SK-N-SH (cell line): ENCODE data around the gene ATP13A3. TPM values are rescaled to one million over a fixed set of nuclear protein-coding genes. Genes with fewer than 3 reads are reported as not detected.

Source experiments
- CTCF ChIA-PET: fragments of 300-600, 350-600 bp; formaldehyde crosslinking; extraction: SDS; loops from one replicate; lab custom pipeline; 2021; lab: Yijun Ruan, JAX
- POLR2A ChIA-PET: fragments of 350-600 bp; sonication (Branson Sonifier 250); formaldehyde crosslinking; extraction: SDS; loops from one replicate; lab custom pipeline; 2020; ENCODE audit warnings: antibody characterized with exemption, inconsistent platforms; lab: Yijun Ruan, JAX
- DNase-seq: peaks from one replicate; pipeline ENCODE4 v3.0.0; 2012
- H2AFZ ChIP-seq: fragments of 200-600 bp; sonication (generic); 2 replicates; pipeline ENCODE4 v1.8.1; 2016; ENCODE audit warnings: antibody characterized with exemption, mild to moderate bottlenecking, low read depth
- H3F3A ChIP-seq: fragments of 200-600 bp; sonication (generic); replicated peaks from 2 replicates; pipeline ENCODE3; 2016; ENCODE audit warnings: antibody characterized with exemption, mild to moderate bottlenecking; ENCODE audit not compliant: insufficient read depth
- H3K27ac ChIP-seq, 2 experiments: fragments of 200-500 bp in 1 of 2; fragments of 200-600 bp in 1 of 2; sonication (Bioruptor generic) in 1 of 2; sonication (generic), shearing (Covaris generic) in 1 of 2; 2 replicates each; pipeline versions ENCODE4 v1.5.1 to v1.6.1; 2014 to 2016; ENCODE audit warnings: low read depth in 2 of 2, inconsistent platforms in 1 of 2, low read length in 1 of 2, mild to moderate bottlenecking in 1 of 2, mixed read lengths in 1 of 2
- H3K27me3 ChIP-seq: fragments of 200-600 bp; sonication (generic), shearing (Covaris generic); 2 replicates; pipeline ENCODE4 v1.6.1; 2016; ENCODE audit warnings: mixed run types; ENCODE audit not compliant: insufficient read depth
- H3K36me3 ChIP-seq, 2 experiments: fragments of 200-500 bp in 1 of 2; fragments of 200-600 bp in 1 of 2; sonication (Bioruptor generic) in 1 of 2; sonication (generic) in 1 of 2; replicated peaks in 1 of 2; 2 replicates each; pipeline versions ENCODE3 to v1.5.1; 2014 to 2016; ENCODE audit warnings: low read length in 1 of 2, mild to moderate bottlenecking in 1 of 2; ENCODE audit not compliant: insufficient read depth in 2 of 2, control insufficient read depth in 1 of 2
- H3K4me1 ChIP-seq, 2 experiments: fragments of 200-500 bp in 1 of 2; fragments of 200-600 bp in 1 of 2; sonication (Bioruptor generic) in 1 of 2; sonication (generic), shearing (Covaris generic) in 1 of 2; 2 replicates each; pipeline versions ENCODE4 v1.5.1 to v1.6.1; 2014 to 2016; ENCODE audit warnings: low read depth in 1 of 2, low read length in 1 of 2, mixed run types in 1 of 2; ENCODE audit not compliant: insufficient read depth in 2 of 2, control insufficient read depth in 1 of 2
- H3K4me2 ChIP-seq: fragments of 200-600 bp; sonication (generic), shearing (Covaris generic); 2 replicates; pipeline ENCODE4 v1.6.1; 2017; ENCODE audit warnings: mixed run types
- H3K4me3 ChIP-seq, 2 experiments: fragments of 200-500 bp in 1 of 2; fragments of 200-600 bp in 1 of 2; sonication (Bioruptor generic) in 1 of 2; sonication (generic), shearing (Covaris generic) in 1 of 2; 2 replicates each; pipeline versions ENCODE4 v1.5.1 to v1.8.1; 2014 to 2016; ENCODE audit warnings: low read depth in 2 of 2, inconsistent platforms in 1 of 2, low read length in 1 of 2, mild to moderate bottlenecking in 1 of 2, mixed read lengths in 1 of 2, moderate library complexity in 1 of 2
- H3K79me2 ChIP-seq: fragments of 200-600 bp; sonication (generic); 2 replicates; pipeline ENCODE4 v1.8.1; 2017; ENCODE audit warnings: mild to moderate bottlenecking; ENCODE audit not compliant: insufficient read depth
- H3K9ac ChIP-seq: fragments of 200-600 bp; sonication (generic); 2 replicates; pipeline ENCODE4 v1.6.1; 2017; ENCODE audit warnings: mixed run types
- H3K9me2 ChIP-seq: fragments of 200-600 bp; sonication (generic); 2 replicates; pipeline ENCODE4 v1.6.1; 2017; ENCODE audit warnings: mixed run types
- H3K9me3 ChIP-seq: fragments of 200-600 bp; sonication (generic); 2 replicates; pipeline ENCODE4 v1.6.1; 2017; ENCODE audit warnings: mixed run types, mild to moderate bottlenecking, moderate library complexity
- H4K20me1 ChIP-seq: fragments of 200-600 bp; sonication (generic); 2 replicates; pipeline ENCODE4 v1.6.1; 2017; ENCODE audit warnings: mild to moderate bottlenecking, mixed run types; ENCODE audit not compliant: insufficient read depth
- FOSL2 ChIP-seq: IDR thresholded peaks from 2 replicates; pipeline ENCODE4 v1.4.0; 2012; ENCODE audit warnings: low read depth, mild to moderate bottlenecking, moderate library complexity, borderline replicate concordance
- GABPA ChIP-seq: IDR thresholded peaks from 2 replicates; pipeline ENCODE4 v1.4.0; 2012; ENCODE audit warnings: low read depth, mild to moderate bottlenecking
- NFIC ChIP-seq: IDR thresholded peaks from 2 replicates; pipeline ENCODE4 v1.4.0; 2012; ENCODE audit warnings: borderline replicate concordance
- RFX5 ChIP-seq: IDR thresholded peaks from 2 replicates; pipeline ENCODE4 v1.6.1; 2012; ENCODE audit warnings: mild to moderate bottlenecking, improper control_type of control experiment, low read length
- RXRA ChIP-seq: IDR thresholded peaks from 2 replicates; pipeline ENCODE4 v1.4.0; 2012; ENCODE audit warnings: low read depth, mild to moderate bottlenecking, borderline replicate concordance
- SMC3 ChIP-seq: IDR thresholded peaks from 2 replicates; pipeline ENCODE4 v1.6.1; 2012; ENCODE audit warnings: low read depth, low read length, improper control_type of control experiment
- TAF1 ChIP-seq: IDR thresholded peaks from 2 replicates; pipeline ENCODE4 v1.6.1; 2012; ENCODE audit warnings: low read depth, mild to moderate bottlenecking, low read length, moderate library complexity, borderline replicate concordance
- TEAD4 ChIP-seq: IDR thresholded peaks from 2 replicates; pipeline ENCODE4 v1.4.0; 2012; ENCODE audit warnings: mild to moderate bottlenecking, borderline replicate concordance; ENCODE audit not compliant: insufficient read depth
- YY1 ChIP-seq: IDR thresholded peaks from 2 replicates; pipeline ENCODE4 v1.4.0; 2012; ENCODE audit warnings: low read depth, mild to moderate bottlenecking
- WGBS: methylation state at CpG from one replicate; pipeline ENCODE4 v1.1.6; 2017; ENCODE audit warnings: low lambda C conversion rate; 5-methylcytosine and 5-hydroxymethylcytosine counted together
- polyA plus RNA-seq, 3 experiments: library from polyadenylated mRNA; depleted of rRNA; stranded (reverse); fragments of >200 nt; gene quantifications; 2 replicates each; pipeline ENCODE4 v1.2.3, GENCODE V29; 2012
- small RNA-seq, 7 experiments: library from RNA; depleted of rRNA; stranded (forward); fragments of <200 nt; gene quantifications; one replicate each; pipeline ENCODE3, GENCODE V24; 2012
- TF ChIP-seq, protein P1 (sequence below): fragments of 150-350 bp; IDR thresholded peaks from 2 replicates; pipeline ENCODE4 v1.6.1; 2016; ENCODE audit warnings: mild to moderate bottlenecking, low read depth, low read length
- TF ChIP-seq, protein P2 (sequence below): fragments of 150-350 bp; IDR thresholded peaks from 2 replicates; pipeline ENCODE4 v1.6.1; 2017; ENCODE audit warnings: antibody characterized with exemption, low read length, low read depth, borderline replicate concordance
- TF ChIP-seq, protein P3 (sequence below): IDR thresholded peaks from 2 replicates; pipeline ENCODE4 v1.4.0; 2012; ENCODE audit warnings: low read depth, borderline replicate concordance

Gene ATP13A3
- polyA plus RNA-seq, 1 of the 3 experiments (the other 2 are of a cell fraction), result 48.2 TPM

DNA sequence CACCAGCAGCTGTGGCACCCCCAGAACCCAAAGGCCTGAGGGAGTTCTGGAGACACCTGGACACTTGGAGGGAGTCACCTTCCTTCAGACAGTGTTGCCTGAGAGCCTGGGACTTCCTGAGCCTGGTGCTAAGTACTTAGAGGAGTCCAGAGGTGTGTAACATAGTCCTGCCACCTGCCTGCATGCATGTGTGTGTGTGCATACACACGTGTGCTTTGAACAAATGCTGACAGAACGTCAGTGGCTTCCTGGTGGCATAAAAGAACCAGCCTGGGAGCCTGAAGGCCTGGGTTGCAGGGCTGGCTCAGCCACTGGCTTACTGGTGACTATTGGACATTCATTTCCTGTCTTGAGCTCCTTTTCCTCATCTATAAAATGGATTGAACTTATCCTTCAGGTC lies 132.5 kb downstream of the ATP13A3 start:
- DNase-seq, result no peak
- Histone ChIP-seq H3K79me2 (no peaks in the 10 kb centered on the region), H3K4me1 (peaks cover 4 to 5% of the 10 kb centered on the region in 2 experiments; a peak in 2 of 4 replicates), H3K9ac (no peak overlapping the region), H3K27ac (no peak overlapping the region), H3K27me3 (peaks cover 16% of the 10 kb centered on the region; the same call in 1 of the 2 replicates), H3F3A (peaks cover 6% of the 10 kb centered on the region), H3K4me3 (no peak overlapping the region), H2AFZ (no peak overlapping the region), H3K4me2 (no peak overlapping the region), H3K36me3 (no peaks in the 10 kb centered on the region), H3K9me2 (no peaks in the 10 kb centered on the region), H3K9me3 (no peaks in the 10 kb centered on the region), H4K20me1 (no peaks in the 10 kb centered on the region)
- CTCF ChIA-PET, result interaction anchor here (5.5 kb wide), 1 partner anchor 9 kb away, joined by 39 read pairs; no protein-coding TSS in a partner anchor
- WGBS, result 67% methylated on average over 2 of the region's 2 CpGs
- TF ChIP-seq, protein P1, sequence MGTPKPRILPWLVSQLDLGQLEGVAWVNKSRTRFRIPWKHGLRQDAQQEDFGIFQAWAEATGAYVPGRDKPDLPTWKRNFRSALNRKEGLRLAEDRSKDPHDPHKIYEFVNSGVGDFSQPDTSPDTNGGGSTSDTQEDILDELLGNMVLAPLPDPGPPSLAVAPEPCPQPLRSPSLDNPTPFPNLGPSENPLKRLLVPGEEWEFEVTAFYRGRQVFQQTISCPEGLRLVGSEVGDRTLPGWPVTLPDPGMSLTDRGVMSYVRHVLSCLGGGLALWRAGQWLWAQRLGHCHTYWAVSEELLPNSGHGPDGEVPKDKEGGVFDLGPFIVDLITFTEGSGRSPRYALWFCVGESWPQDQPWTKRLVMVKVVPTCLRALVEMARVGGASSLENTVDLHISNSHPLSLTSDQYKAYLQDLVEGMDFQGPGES, result no peak
- no peak for TF ChIP-seq TEAD4
- TF ChIP-seq GABPA, result no peak
- TF ChIP-seq SMC3, result no peak
- TF ChIP-seq RXRA, result no peak
- TF ChIP-seq TAF1, result no peak
- TF ChIP-seq, protein P2, sequence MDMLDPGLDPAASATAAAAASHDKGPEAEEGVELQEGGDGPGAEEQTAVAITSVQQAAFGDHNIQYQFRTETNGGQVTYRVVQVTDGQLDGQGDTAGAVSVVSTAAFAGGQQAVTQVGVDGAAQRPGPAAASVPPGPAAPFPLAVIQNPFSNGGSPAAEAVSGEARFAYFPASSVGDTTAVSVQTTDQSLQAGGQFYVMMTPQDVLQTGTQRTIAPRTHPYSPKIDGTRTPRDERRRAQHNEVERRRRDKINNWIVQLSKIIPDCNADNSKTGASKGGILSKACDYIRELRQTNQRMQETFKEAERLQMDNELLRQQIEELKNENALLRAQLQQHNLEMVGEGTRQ, result no peak
- TF ChIP-seq NFIC, result no peak
- no peak for TF ChIP-seq FOSL2
- TF ChIP-seq, protein P3, sequence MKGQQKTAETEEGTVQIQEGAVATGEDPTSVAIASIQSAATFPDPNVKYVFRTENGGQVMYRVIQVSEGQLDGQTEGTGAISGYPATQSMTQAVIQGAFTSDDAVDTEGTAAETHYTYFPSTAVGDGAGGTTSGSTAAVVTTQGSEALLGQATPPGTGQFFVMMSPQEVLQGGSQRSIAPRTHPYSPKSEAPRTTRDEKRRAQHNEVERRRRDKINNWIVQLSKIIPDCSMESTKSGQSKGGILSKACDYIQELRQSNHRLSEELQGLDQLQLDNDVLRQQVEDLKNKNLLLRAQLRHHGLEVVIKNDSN, result no peak
- no peak for TF ChIP-seq YY1
- no peak for TF ChIP-seq RFX5
- POLR2A ChIA-PET, result no interaction called here

Small RNA genes lying within 50 kb of the gene (small RNA-seq; reads per million reads assigned to genes)
- gene AC108676.2 (0 reads per million in 7 experiments), gene RNU6-1101P (0 reads per million in 7 experiments)

Other genes with a start within 250 kb of the ATP13A3 start
- not detected in 2 replicates for gene CPN2, start 135.7 kb downstream of the ATP13A3 start, polyA plus RNA-seq (2012; rRNA removed)
- gene LRRC15, start 117.3 kb downstream of the ATP13A3 start, polyA plus RNA-seq (2012; rRNA removed), result 0.02 and 0.03 TPM in 2 replicates
- gene GP5, start 87.7 kb downstream of the ATP13A3 start, polyA plus RNA-seq (2012; rRNA removed), result 0.13 and 0.23 TPM in 2 replicates
- gene TMEM44, start 146.4 kb upstream of the ATP13A3 start, polyA plus RNA-seq (2012; rRNA removed), result 22.6 and 26.1 TPM in 2 replicates
- 35.1 and 43.7 TPM in 2 replicates for gene LSG1, start 185.2 kb upstream of the ATP13A3 start, polyA plus RNA-seq (2012; rRNA removed)
- 1.8 and 2.4 TPM in 2 replicates for gene FAM43A, start 198.9 kb upstream of the ATP13A3 start, polyA plus RNA-seq (2012; rRNA removed)